NCI-H226 (cell line): Measurements from ENCODE around the gene KLF8.
"Not testable (repeated sequence)": the region's sequence is repeated elsewhere in the genome, so short reads cannot be mapped to it uniquely, and the experiment has no call there.

Experiments
- DNase-seq: peaks from one replicate; pipeline ENCODE4 v3.0.0-alpha.2; 2015

Gene KLF8

GRCh38 chrX:56232221-56233082, at the start of gene KLF8:
KLF8 (plus strand) TSS chrX:56232356; CDS start chrX:56233335, 979 bp downstream.
- DNase-seq = no peak

- DNase-seq = not testable (repeated sequence)
Measured at GRCh38 chrX:56206945-56207344, 25.2 kb upstream of the KLF8 start.

- DNase-seq = no peak
Measured at GRCh38 chrX:56211701-56212100, 20.5 kb upstream of the KLF8 start.

GRCh38 chrX:56216332-56216731, 15.8 kb upstream of the KLF8 start:
- no peak for DNase-seq

- no peak for DNase-seq
Measured at GRCh38 chrX:56219700-56220099, 12.5 kb upstream of the KLF8 start.

GRCh38 chrX:56221101-56221500, 11.1 kb upstream of the KLF8 start:
- DNase-seq = no peak

GRCh38 chrX:56222473-56223000, 9.6 kb upstream of the KLF8 start:
- DNase-seq = no peak

- no peak for DNase-seq
Measured at GRCh38 chrX:56226980-56227379, 5.2 kb upstream of the KLF8 start.

GRCh38 chrX:56228914-56229313, 3.2 kb upstream of the KLF8 start:
- DNase-seq = no peak

- no peak for DNase-seq
Measured at GRCh38 chrX:56231537-56232090, 542 bp upstream of the KLF8 start.

GRCh38 chrX:56233100-56233499, 944 bp downstream of the KLF8 start:
- no peak for DNase-seq

GRCh38 chrX:56233682-56234081, 1.5 kb downstream of the KLF8 start:
- DNase-seq = no peak

GRCh38 chrX:56248492-56248891, 16.3 kb downstream of the KLF8 start:
- DNase-seq = peak; percentile 3

GRCh38 chrX:56253832-56254703, 21.9 kb downstream of the KLF8 start:
- no peak for DNase-seq

GRCh38 chrX:56268888-56269287, 36.7 kb downstream of the KLF8 start:
- DNase-seq = no peak

- no peak for DNase-seq
Measured at GRCh38 chrX:56278692-56279091, 46.5 kb downstream of the KLF8 start.

- DNase-seq = no peak
Measured at GRCh38 chrX:56279863-56280262, 47.7 kb downstream of the KLF8 start.

GRCh38 chrX:56281789-56282188, 49.6 kb downstream of the KLF8 start:
- peak; percentile 1 for DNase-seq

- no peak for DNase-seq
Measured at GRCh38 chrX:56284269-56284668, 52.1 kb downstream of the KLF8 start.

GRCh38 chrX:56288608-56289007, 56.5 kb downstream of the KLF8 start:
- DNase-seq = no peak

- no peak for DNase-seq
Measured at GRCh38 chrX:56289449-56289848, 57.3 kb downstream of the KLF8 start.

- no peak for DNase-seq
Measured at GRCh38 chrX:56308726-56309125, 76.6 kb downstream of the KLF8 start.

GRCh38 chrX:56309881-56310280, 77.7 kb downstream of the KLF8 start:
- DNase-seq = no peak
